Activated CD4-positive, CD25-positive, alpha-beta regulatory T cell treated with anti-CD3 and anti-CD28 coated beads, Interleukin-2, amount 50 U/mL, for 16 hours (primary cell): Measurements from ENCODE around the gene TMEM52.

Experiments
- DNase-seq: peaks from one replicate; pipeline ENCODE4 v3.0.0-alpha.2; 2020; ENCODE audit warnings: low read depth, low spot score

TMEM52 gene

DNA sequence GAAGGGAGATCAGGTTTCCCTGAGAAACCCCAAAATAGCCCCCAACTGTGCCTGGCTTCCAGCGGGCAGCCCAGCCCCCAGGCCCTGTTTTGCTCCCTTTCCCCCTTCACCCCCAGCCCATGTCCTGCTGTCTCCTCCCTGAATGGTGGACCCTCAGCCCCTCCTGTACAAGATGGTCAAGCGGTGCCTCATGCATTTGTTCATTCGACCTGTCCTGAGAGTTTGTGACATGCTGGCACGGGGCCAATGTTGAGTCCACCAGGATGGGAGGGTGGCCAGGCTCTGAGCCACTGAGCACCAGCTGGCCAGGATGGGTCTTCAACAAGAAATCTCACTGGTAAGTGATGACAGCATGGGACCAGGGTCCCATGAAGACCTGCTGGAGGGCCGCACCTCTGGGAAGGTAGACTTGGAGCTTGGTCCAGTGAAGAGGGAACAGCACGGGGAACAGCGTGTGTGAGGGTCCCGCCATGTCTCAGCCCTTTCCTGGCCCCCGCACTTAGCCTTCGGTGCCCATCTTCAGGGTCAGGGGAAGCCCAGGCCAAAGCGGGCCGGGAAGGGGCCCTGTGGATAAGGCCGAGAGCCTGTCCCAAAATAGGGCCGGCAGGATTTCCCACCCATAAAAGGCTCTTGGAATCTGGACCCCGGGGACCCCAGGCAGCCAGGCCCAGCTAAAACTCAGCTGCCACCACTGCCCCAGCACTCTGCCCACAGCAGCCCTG lies 3.9 kb downstream of the TMEM52 start, which contains the start of gene CALML6:
TSS of gene CALML6 (plus strand) at position 290 of the 722 bp plus-strand sequence. CDS start at position 311, 21 bp downstream.
- no peak for DNase-seq

DNA sequence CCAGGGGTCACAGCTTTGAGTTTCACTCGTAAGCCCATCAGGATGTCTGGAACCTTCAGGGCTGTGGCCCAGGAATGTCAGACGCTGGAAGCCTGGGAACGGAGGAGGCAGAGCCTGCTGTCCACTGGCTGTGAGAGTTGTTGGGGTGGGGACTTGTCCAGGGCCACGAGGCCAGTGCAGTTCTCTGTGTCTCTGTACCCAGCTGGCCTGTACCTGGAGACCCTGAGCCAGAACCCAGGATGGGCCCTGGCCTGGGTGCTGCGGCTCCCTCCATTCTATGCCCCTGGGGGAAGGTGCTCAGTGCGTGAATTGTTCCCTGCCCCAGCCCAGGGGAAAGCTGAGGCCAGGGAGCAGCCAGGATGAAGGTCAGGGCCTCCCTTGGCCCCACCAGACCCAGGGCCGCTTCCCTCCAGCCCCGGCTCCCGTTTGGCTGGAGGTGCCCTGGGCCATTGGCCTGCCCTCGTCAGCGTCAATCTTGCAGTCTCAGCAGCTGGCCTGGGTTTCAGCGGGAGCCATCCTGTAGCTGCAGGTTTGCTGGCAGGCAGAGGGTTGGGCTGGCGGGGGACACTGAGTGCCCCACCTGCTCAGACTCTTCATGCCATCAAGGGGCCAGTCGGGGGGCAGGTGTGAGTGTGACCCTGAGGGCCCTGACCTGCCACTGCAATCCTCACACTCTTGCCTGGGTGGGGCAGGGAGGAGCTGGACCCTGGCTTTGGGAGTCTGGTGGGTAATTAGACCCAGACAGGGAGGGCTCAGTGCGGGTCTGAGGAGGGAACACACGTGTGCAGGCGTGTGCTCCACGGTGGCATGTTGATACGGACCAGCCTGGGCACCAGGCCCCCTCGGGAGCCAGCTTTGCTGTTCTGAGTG lies 4.7 kb downstream of the TMEM52 start:
- no peak for DNase-seq

DNA sequence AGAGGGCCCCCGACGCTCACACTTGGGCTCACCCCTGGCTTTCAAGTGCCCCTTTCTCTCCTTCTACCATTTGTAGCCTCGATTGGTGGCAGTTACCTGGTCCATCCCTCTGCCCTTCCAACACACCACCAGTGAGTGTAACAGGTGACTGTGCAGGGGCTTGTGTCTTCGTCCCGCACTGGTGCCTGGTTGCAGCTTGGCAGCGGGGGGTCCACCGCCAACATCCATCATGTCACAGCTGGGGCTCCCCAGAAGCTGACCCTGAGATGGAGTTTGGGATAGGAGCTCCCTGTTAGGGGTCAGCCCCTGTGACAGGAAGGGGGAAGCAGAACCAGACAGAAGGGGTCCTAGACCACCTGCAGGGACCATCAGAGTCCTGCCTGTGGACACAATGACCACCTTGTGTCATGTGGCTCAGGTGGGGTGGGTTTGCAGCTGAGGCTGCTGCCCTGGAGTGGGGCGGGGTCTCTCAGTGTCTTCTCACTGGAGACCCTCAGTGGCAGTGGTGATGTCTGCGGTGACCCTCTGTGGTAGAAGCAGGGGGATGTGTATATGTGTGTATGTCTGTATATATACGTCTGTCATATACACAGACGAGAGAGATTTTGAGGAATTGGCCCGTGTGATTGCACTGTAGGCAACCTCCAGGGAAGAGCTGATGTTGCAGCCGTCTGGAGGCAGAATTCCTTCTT lies 7.6 kb downstream of the TMEM52 start:
- no peak for DNase-seq

DNA sequence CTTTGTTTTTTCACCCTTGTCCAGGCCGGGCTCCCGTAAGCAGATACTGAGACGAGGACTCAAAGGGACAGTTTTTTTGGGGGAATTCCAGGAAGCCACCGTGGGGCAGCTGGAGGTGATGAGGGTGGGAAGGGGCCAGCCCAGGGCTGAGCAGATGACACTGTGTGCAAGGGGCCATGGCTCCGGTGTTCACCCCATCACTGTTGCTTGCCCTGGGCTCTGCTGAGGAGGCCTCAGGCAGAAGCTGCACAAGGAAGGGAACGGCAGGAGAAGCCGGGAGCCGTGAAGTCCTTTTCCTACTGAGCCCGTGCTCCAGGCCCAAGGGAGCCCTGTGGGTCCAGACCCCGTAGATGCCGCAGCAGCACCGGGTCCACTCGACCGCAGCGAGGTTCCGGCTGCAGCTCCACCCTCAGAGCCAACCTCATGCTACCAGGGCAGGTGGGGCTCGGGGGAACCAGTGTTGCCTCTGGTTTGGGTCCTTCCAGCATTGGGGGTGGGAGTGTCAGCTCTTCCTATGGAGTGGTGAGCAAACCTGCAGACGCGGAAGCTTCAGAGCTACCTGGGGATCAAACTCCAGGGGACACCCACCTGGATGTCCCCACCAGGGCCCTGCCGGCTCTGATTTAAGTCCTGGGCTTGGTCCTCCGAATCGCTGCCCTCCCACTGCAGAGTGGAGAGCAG lies 8.3 kb downstream of the TMEM52 start:
- DNase-seq, result no peak

DNA sequence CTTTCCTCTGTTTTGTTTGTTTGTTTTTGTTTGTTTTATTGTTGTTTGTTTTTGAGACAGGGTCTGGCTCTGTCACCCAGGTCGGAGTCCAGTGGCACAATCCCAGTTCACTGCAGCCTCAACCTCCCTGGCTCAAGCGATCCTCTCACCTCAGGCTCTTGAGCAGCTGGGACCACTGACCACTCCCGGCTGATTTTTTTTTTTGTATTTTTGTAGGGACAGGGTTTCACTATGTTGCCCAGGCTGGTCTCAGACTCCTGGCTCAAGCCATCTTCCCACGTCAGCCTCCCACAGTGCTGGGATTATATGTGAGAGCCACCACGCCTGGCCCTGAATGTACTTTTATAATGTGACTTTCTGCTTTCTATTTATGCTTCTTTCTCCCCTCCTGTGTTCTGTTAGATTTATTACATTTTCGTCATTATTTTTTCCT lies 9.0 kb downstream of the TMEM52 start:
- DNase-seq, result no peak

DNA sequence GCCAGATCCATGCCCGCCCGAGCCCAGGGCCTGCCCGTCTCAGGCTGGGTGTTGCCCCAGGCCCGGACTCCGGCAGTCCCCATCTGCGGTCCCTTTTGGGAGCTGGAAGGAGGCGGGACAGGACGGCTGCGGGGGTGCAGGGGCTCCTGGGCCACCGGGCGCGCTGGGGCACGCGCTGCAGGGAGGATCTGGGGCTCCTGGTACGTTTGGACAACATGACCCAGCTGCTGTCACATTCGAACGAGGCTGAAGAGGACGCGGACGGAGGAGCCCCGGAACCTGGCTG lies 10.6 kb downstream of the TMEM52 start:
- DNase-seq, result no peak

DNA sequence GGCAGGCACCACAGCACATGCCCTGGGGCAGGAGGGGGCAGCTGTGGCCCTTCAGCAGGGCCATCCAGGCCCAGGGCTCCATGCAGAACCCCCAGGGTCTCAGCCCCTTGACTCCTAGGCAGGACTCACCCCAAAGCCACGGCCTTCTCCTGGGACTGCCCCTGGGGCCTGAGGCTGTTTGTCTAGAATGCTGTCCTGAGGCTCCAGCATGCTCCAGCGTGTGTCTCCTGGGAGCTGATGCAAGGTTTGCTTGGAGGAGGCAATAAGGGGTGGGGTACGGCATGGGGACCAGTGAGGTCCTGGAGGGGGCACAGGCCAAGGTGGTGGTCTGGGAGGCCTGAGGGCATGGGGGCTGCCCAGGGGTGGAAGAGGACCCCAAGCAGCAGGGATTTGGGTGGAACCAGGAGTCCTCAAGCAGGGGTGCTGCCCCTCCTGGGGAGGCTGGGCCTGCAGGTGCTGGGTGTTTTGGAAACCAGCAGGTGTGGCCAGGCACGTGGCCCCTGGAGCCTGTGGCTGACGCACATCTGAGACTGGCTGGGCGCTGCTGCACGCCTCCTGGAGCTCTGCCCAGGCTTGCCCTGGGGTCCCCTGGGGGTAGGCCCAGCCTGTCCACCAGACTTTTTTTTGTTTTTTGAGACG lies 11.9 kb downstream of the TMEM52 start:
- no peak for DNase-seq

DNA sequence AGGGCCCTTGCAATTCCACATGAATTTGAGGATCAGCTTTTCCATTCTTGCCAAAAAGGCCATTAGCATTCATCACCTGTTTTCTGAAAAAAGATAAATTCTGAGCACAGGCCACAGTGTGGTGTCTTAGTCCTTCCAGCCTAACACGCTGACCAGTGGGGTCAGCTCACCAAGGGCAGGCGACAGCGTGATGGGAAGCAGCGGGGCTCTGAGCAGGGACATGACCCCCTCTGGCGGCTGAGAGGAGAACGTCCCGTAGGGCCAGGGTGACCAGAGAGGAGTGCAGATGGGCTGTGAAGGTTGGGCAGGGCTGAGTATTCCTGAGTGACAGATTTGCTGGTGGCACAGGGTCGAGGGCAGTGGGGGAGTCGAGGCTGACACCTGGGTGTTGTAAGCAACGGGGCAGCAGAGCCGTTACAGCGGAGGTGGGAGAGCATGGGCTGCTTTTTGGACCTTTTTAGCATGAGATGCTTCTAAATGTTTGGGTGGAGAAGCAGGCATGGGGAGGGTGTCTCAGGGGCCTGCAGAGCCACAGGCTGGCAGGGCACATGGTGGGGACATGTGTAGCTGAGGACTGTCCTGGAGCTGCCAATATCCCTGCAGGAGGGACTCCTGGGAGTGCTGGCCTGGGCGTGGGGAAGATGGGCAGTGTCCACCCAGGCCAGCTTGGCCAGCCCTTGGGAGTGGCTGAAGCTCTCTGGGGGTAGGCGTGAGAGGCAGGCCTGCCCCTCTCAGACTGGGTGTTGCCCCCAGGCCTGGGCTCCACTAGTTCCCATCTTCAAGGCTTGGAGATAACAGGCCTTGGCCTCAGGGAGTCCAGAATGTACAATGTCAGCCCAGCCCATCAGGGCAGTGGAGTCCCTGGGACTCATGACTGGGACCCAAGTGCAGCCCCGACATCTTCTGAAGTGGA lies 12.6 kb downstream of the TMEM52 start:
- no peak for DNase-seq

DNA sequence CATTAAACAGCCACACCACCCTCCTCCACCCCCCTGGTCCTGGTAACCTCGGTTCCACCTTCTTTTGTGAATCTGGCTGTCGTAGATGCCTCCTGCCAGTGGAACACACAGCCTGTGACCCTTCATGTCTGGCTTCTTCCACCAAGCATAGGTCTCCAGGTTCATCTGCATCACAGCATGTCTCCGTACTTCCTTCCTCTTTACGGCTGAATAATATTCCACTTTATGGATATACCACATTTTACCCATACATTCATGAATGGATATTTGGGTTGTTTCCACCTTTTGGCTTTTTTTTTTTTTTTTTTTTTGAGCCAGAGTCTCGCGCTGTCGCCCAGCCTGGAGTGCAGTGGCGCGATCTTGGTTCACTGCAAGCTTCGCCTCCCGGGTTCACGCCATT lies 15.9 kb downstream of the TMEM52 start:
- no peak for DNase-seq

DNA sequence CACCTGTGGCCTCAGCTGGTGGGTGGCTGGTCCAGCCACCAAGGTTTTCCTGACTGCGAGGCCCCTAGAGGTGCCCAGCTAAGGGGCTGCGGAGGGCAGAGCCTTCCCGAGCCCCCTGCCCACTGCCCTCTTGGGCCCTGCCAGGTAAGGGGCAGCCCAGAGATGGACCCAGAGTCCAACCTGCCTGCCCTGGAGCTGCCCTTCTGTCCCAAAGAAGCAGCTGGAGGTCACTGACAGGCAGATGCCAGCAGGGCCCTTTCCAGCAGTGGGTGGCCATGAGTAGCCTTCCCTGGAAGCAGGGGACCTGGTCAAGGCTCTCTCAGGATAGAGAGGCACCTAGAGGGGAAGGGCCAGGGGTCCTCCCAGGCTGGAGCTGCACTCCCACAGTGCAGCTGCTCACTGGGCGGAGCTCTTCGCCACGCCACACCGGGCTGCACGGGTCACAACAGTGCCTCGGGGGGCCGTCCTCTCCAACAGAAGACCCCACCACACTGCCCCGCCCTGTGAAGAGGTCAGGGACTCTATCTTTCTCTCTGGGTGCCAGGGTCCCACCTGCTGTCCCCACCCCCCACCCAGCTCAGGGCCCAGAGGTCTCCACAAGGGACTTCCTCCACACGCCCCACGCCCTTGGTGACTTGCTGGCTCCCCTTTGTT lies 17.3 kb downstream of the TMEM52 start:
- DNase-seq, result no peak

DNA sequence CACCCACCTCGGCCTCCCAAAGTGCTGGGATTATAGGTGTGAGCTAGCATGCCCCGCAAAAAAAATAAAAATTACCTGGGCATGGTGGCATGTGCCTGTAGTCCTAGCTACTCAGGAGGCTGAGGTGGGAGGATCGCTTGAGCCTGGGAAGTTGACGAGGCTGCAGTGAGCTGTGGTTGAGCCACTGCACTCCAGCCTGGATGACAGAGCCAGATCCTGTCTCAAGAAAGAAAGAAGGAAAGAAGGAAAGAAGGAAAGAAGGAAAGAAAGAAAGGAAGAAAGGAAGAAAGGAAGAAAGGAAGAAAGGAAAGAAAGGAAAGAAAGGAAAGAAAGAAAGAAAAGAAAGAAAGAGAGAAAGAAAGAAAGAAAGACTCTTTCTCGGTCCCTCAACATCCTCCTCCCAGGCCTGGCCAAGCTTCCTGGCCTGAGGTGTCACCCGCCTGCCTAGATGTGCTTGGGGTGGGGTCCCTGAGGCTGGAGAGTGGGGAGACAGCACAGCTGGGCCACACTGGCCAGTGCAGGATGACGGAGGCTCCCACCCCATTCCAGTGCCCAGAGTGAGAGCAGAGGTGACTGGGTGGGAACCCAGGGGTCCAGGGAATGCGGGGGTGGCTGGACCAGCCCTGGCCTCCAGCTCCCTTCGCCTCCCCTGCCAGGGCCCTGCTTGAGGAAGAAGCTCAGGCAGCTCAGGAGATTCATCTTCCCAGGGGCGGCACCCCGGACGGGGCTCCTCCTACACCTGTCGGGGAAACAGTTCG lies 18.0 kb downstream of the TMEM52 start:
- no peak for DNase-seq

DNA sequence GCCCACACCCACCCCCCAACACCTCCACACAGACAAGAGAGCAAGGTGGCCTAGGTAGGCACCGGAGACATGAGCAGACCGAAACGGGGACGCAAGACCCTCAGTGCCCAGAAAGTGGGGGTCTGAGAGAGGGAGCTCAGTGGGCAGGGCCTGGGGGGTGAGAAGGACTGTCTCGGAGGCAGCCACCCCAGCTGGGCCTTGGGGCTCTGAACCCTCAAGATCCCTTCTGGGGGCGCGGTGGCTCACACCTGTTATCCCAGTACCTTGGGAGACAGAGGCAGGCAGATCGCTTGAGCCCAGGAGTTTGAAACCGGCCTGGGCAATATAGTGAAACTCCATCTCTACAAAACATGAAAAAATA lies 19.1 kb downstream of the TMEM52 start:
- no peak for DNase-seq

DNA sequence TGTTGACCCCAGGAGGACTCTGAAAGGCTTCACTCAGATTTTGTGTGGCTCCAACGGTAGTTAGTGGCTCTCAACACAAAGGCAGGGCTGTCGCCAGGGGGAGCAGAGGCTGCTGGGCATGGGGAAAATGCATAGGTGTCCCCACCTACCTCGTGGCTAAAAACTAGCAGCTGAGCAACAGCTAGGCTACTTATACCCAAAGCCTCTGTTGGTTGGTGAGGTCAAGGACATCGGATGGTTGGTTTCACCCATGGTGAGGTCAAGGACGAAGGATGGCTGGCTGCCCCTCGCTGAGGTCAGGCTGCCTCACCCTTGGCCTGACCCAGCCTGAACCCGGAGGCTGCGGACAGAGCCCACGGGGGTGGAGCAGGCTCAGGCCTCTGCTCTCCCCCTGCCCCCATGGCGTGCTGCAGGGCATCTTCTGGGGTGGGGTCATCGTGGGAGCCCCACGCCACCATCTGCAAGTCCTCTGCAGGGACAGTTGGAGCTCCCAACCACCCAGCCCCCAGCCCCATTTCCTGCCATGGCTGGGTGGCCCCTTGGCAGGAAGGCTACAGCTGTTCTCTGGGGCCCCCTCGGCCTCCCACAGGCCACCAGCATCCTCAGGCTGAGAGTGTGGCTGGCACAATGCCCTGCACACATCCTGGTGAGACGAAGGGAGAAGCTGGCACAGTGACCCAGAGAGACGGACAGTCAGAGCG lies 19.7 kb downstream of the TMEM52 start:
- no peak for DNase-seq

DNA sequence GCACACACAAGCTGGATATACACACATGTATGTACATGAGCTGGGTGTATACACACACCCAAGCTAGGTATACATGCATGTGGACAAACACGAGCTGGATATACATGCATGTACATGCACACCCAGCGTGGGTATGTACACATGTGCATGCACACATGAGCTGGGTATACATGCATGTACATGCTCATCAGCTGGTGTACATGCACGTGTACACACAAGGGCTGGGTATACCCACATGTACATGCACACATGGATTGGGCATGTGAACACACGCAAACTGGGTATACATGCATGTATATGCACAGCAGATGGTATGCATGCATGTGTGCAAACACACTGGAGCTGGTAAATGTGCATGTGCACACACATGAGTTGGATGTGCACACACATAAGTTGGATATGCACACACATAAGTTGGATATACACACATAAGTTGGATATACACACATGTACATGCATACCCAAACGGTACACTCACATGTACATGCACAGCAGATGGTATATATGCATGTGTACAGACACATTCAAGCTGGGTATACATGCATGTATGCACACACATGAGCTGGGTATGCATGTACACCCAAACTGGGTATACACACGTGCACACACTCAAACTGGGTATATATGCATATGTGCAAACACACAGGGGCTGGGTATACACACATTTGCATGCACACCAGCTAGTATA lies 20.7 kb downstream of the TMEM52 start:
- no peak for DNase-seq

DNA sequence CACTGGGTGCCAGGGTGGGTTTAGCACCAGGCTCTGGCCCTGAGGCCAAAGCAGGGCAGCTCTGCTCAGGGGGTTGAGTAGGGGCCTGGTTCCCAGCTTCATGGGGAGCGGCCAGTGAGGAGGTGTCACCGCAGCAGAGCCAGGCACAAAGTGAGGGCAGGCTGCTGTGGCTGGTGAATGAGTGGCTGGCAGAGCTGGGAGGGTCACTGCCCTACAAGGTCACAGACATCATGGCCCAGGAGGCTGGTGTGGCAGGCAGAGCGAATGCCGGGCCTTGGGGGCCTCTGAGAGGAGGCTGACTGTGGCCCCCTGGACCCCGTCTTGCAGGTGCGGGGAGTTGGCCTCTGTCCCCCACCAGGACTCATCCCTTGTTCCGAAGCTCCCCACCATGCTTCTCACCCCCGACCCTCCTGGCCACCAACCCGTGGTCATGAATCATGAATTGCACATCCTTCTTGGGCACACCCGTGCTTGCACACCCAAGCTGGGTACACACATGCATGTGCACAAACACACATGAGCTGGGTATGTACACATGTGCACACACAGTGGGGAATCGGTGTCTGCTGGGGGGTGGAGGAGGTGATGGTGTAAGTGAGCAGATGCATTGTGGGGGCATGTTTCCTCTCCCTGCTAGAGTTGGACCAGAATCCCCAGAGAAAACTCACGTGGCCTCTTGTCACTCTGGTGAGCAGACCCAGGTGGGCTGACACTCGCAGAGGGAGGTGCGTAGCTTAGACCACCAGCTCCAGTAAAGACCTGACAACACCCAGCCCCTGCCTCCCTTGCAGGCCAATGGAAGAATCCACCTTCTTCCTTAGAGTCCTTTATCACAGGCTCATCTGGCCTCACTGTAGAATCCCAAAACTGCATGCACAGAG lies 23.4 kb downstream of the TMEM52 start:
- no peak for DNase-seq

DNA sequence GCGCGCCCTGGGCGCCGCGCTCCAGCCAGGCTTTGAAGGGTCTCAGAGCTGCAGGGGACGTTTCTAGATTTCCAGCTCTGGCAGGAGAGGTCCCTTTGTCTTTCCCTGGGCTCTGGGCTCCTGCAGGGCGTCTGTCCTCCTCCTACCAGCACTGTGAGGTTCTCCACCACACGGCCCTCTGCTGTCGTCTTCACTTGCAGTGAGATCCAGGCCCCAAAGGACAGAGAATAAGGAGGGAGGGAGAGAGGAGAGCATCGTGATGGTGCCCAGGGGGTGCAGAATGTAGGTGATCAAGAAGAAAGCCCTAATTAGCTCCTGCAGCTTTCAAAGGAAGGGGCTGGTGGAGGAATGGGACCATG lies 24.0 kb downstream of the TMEM52 start:
- no peak for DNase-seq
